Adrenal gland (tissue), 5 donors: ENCODE measurements around the gene SV2C.

Experiments used
- CTCF ChIP-seq, 6 experiments: fragments of 450-650 bp in 4 of 6; fragments of 200-600 bp in 2 of 6; sonication (generic) in 1 of 6; IDR thresholded peaks; 1 replicate in 5 of 6; 2 replicates in 1 of 6; pipeline versions ENCODE4 v1.5.1 to v1.8.0; 2016 to 2021; ENCODE audit warnings: antibody characterized with exemption in 6 of 6, mild to moderate bottlenecking in 2 of 6, moderate library complexity in 1 of 6
- POLR2A ChIP-seq, 2 donors: fragments of 450-650 bp; IDR thresholded peaks; one replicate each; pipeline ENCODE4 v1.6.1; 2017; ENCODE audit warnings: antibody characterized with exemption in 2 of 2, mild to moderate bottlenecking in 2 of 2, moderate library complexity in 1 of 2
- donor health status: DM: no; HTN: no; CAD: no.

- TF ChIP-seq CTCF (IDR thresholded peaks at IDR 0.05) (no peak), POLR2A (IDR thresholded peaks at IDR 0.05) (no peak)
Observed at GRCh38 chr5:76269932-76270610, 186.9 kb downstream of the SV2C start.
